OCI-LY7 (cell line): ENCODE data around the gene CASP12.

Source experiments
- CTCF ChIP-seq: fragments of 200-600 bp; sonication (generic); conservative IDR thresholded peaks from 2 replicates; pipeline ENCODE4 v1.5.1; 2014; ENCODE audit warnings: mild to moderate bottlenecking, antibody characterized with exemption, low read length, moderate library complexity, mixed read lengths
- EZH2phosphoT487 ChIP-seq: fragments of 200-600 bp; sonication (generic); IDR thresholded peaks from 2 replicates; pipeline ENCODE4 v1.6.1; 2018; ENCODE audit warnings: low read depth, borderline replicate concordance, mild to moderate bottlenecking, mixed run types, antibody characterized with exemption, low read length, moderate library complexity, mixed read lengths

GRCh38 chr11:104891135-104891534 is 7.1 kb downstream of the CASP12 start:
- TF ChIP-seq CTCF (no peak), EZH2phosphoT487 (no peak)
